HEK293 (cell line): ENCODE results near the gene STARD4.

Experiments used
- CTCF ChIA-PET: fragments of 350-600 bp; formaldehyde crosslinking; extraction: SDS; loops from one replicate; lab custom pipeline; 2021; ENCODE audit warnings: antibody characterized with exemption; lab: Yijun Ruan, JAX
- POLR2A ChIA-PET: fragments of 300-600 bp; formaldehyde crosslinking; extraction: SDS; loops from one replicate; lab custom pipeline; 2020; ENCODE audit warnings: antibody characterized with exemption, inconsistent platforms; lab: Yijun Ruan, JAX
- H3K27ac ChIP-seq: fragments of 200-500 bp; sonication (Bioruptor generic); 2 replicates; pipeline ENCODE4 v1.5.1; 2014; ENCODE audit warnings: low read depth, low read length, control low read depth, inconsistent platforms; ENCODE audit errors: extremely low read depth
- H3K36me3 ChIP-seq, 2 experiments: fragments of 200-500 bp in 1 of 2; sonication (Bioruptor generic) in 1 of 2; 1 replicate in 1 of 2; 2 replicates in 1 of 2; pipeline ENCODE4 v1.5.1; 2014 to 2017; ENCODE audit warnings: inconsistent platforms in 2 of 2, low read length in 2 of 2; ENCODE audit not compliant: control insufficient read depth in 2 of 2, insufficient read depth in 1 of 2
- H3K4me1 ChIP-seq: fragments of 200-500 bp; sonication (Bioruptor generic); 2 replicates; pipeline ENCODE4 v1.5.1; 2014; ENCODE audit warnings: mild to moderate bottlenecking, low read length, inconsistent platforms; ENCODE audit not compliant: control insufficient read depth, insufficient read depth
- H3K4me3 ChIP-seq: 2 replicates; pipeline ENCODE4 v1.5.1; 2011; ENCODE audit warnings: low read depth, mild to moderate bottlenecking, control low read depth, low read length, moderate library complexity
- H3K9me3 ChIP-seq: fragments of 200-500 bp; sonication (Bioruptor generic); 2 replicates; pipeline ENCODE4 v1.5.1; 2014; ENCODE audit warnings: low read depth, low read length, inconsistent platforms; ENCODE audit not compliant: control insufficient read depth, insufficient read depth
- GLI4 ChIP-seq: fragments of 450-650 bp; formaldehyde crosslinking; IDR thresholded peaks from 2 replicates; pipeline ENCODE4 v1.5.1; 2016; ENCODE audit warnings: missing biosample characterization, missing genetic modification characterization
- GLIS1 ChIP-seq: fragments of 450-650 bp; formaldehyde crosslinking; IDR thresholded peaks from 2 replicates; pipeline ENCODE4 v1.5.1; 2016; ENCODE audit warnings: missing biosample characterization, missing genetic modification characterization
- HOXD13 ChIP-seq: sonication (generic); formaldehyde crosslinking; IDR thresholded peaks from 2 replicates; pipeline ENCODE4 v1.8.0; 2022; ENCODE audit warnings: missing genetic modification reagents, borderline replicate concordance
- KLF16 ChIP-seq: fragments of 450-650 bp; formaldehyde crosslinking; IDR thresholded peaks from 2 replicates; pipeline ENCODE4 v1.5.1; 2017; ENCODE audit warnings: missing biosample characterization, missing genetic modification characterization
- SP7 ChIP-seq: fragments of 450-650 bp; formaldehyde crosslinking; IDR thresholded peaks from 2 replicates; pipeline ENCODE4 v1.5.1; 2016; ENCODE audit warnings: missing biosample characterization, missing genetic modification characterization
- YY1 ChIP-seq: fragments of 450-650 bp; formaldehyde crosslinking; IDR thresholded peaks from 2 replicates; pipeline ENCODE4 v1.5.1; 2018; ENCODE audit warnings: missing biosample characterization, missing genetic modification characterization
- ZBTB48 ChIP-seq: fragments of 450-650 bp; formaldehyde crosslinking; IDR thresholded peaks from 2 replicates; pipeline ENCODE4 v1.5.1; 2016; ENCODE audit warnings: missing biosample characterization, missing genetic modification characterization
- ZFHX2 ChIP-seq: fragments of 450-650 bp; formaldehyde crosslinking; conservative IDR thresholded peaks from 2 replicates; pipeline ENCODE4 v1.5.1; 2016; ENCODE audit warnings: missing biosample characterization, missing genetic modification characterization
- ZNF10 ChIP-seq: fragments of 450-650 bp; formaldehyde crosslinking; IDR thresholded peaks from 2 replicates; pipeline ENCODE4 v1.5.1; 2017; ENCODE audit warnings: missing biosample characterization, missing genetic modification characterization
- ZNF157 ChIP-seq: fragments of 450-650 bp; formaldehyde crosslinking; IDR thresholded peaks from 2 replicates; pipeline ENCODE4 v1.5.1; 2016; ENCODE audit warnings: missing biosample characterization, missing genetic modification characterization
- ZNF174 ChIP-seq: fragments of 450-650 bp; formaldehyde crosslinking; IDR thresholded peaks from 2 replicates; pipeline ENCODE4 v1.5.0; 2017; ENCODE audit warnings: missing biosample characterization, mild to moderate bottlenecking, missing genetic modification characterization
- ZNF350 ChIP-seq: fragments of 450-650 bp; formaldehyde crosslinking; IDR thresholded peaks from 2 replicates; pipeline ENCODE4 v1.5.0; 2017; ENCODE audit warnings: missing biosample characterization, mild to moderate bottlenecking, missing genetic modification characterization
- ZNF433 ChIP-seq: fragments of 450-650 bp; formaldehyde crosslinking; IDR thresholded peaks from 2 replicates; pipeline ENCODE4 v1.5.1; 2016; ENCODE audit warnings: missing biosample characterization, missing genetic modification characterization, low read depth
- ZNF501 ChIP-seq: fragments of 450-650 bp; formaldehyde crosslinking; IDR thresholded peaks from 2 replicates; pipeline ENCODE4 v1.5.1; 2016; ENCODE audit warnings: missing biosample characterization, missing genetic modification characterization
- ZNF549 ChIP-seq: fragments of 450-650 bp; IDR thresholded peaks from 2 replicates; pipeline ENCODE4 v1.5.1; 2018; ENCODE audit warnings: missing biosample characterization, missing genetic modification characterization, mild to moderate bottlenecking, inconsistent platforms, moderate library complexity
- ZNF747 ChIP-seq: fragments of 450-650 bp; formaldehyde crosslinking; IDR thresholded peaks from 2 replicates; pipeline ENCODE4 v1.5.1; 2016; ENCODE audit warnings: missing biosample characterization, missing genetic modification characterization
- ZNF776 ChIP-seq: fragments of 450-650 bp; formaldehyde crosslinking; IDR thresholded peaks from 2 replicates; pipeline ENCODE4 v1.5.0; 2017; ENCODE audit warnings: missing biosample characterization, missing genetic modification characterization, borderline replicate concordance
- ZNF777 ChIP-seq: fragments of 450-650 bp; formaldehyde crosslinking; IDR thresholded peaks from 2 replicates; pipeline ENCODE4 v1.5.1; 2017; ENCODE audit warnings: missing biosample characterization, missing genetic modification characterization, borderline replicate concordance
- ZSCAN30 ChIP-seq: fragments of 450-650 bp; IDR thresholded peaks from 2 replicates; pipeline ENCODE4 v1.5.1; 2018; ENCODE audit warnings: missing biosample characterization, mild to moderate bottlenecking, missing genetic modification characterization, moderate library complexity
- TF ChIP-seq, protein P1 (sequence below): fragments of 450-650 bp; formaldehyde crosslinking; IDR thresholded peaks from 2 replicates; pipeline ENCODE4 v1.5.1; 2016; ENCODE audit warnings: missing biosample characterization, missing genetic modification characterization
- TF ChIP-seq, protein P2 (sequence below): fragments of 450-650 bp; formaldehyde crosslinking; IDR thresholded peaks from 2 replicates; pipeline ENCODE4 v1.5.1; 2016; ENCODE audit warnings: missing biosample characterization, missing genetic modification characterization
- TF ChIP-seq, protein P3 (sequence below): fragments of 450-650 bp; formaldehyde crosslinking; IDR thresholded peaks from 2 replicates; pipeline ENCODE4 v1.5.1; 2016; ENCODE audit warnings: missing biosample characterization, missing genetic modification characterization, low read depth
- TF ChIP-seq, protein P4 (sequence below): fragments of 450-650 bp; formaldehyde crosslinking; IDR thresholded peaks from 2 replicates; pipeline ENCODE4 v1.5.1; 2016; ENCODE audit warnings: missing biosample characterization, missing genetic modification characterization
- TF ChIP-seq, protein P5 (sequence below): fragments of 450-650 bp; formaldehyde crosslinking; IDR thresholded peaks from 2 replicates; pipeline ENCODE4 v1.5.1; 2017; ENCODE audit warnings: missing biosample characterization, missing genetic modification characterization
- TF ChIP-seq, protein P6 (sequence below): fragments of 450-650 bp; formaldehyde crosslinking; IDR thresholded peaks from 2 replicates; pipeline ENCODE4 v1.5.1; 2017; ENCODE audit warnings: missing biosample characterization, missing genetic modification characterization
- TF ChIP-seq, protein P7 (sequence below): fragments of 450-650 bp; formaldehyde crosslinking; IDR thresholded peaks from 2 replicates; pipeline ENCODE4 v1.5.1; 2016; ENCODE audit warnings: missing biosample characterization, missing genetic modification characterization

STARD4 gene

DNA sequence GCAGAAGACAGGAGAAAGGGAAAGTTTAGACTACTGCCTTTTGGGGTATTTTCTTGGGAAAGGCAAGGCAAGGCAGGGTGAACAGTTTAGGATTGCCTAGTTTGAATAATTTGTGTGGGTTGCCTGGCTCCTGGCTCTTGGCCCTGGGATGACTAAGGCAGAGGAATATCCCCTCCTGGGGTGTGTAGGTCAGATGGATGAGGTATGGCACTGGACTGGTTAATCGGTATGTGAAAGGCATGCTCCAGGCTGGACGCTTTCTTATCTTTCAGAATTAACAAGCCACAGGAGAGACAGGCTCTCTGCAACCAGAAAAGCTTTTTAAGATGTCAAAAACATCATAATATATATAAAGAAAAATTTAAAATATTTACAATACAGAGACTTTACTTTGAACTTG is 58.6 kb downstream of the STARD4 start:
- CTCF ChIA-PET, result interaction anchor here (0.7 kb wide), 1 partner anchor 688 kb away, joined by 3 read pairs; no protein-coding TSS in a partner anchor
- Histone ChIP-seq H3K4me3 (peak overlapping the region; percentile 11), H3K27ac (peak overlapping the region; percentile 95)

DNA sequence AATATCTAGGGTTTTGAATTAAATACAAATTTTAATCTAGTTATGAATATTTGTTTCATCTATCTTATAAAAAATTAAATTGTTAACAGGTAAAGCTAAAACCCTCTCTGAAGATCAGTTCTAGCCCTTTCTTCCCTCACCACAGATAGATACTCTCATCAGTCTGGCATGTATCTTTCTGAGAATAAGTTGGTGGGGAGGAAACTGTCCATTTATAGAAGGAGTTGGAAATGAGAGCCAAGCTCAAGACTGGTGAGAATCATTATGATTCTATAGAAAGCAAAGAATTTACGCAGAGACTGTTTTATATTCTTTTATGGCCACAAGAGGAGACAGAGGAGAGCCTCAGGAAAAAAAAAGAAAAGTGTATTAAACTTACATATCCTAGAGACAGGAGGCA is 59.0 kb downstream of the STARD4 start:
- Histone ChIP-seq H3K9me3 (no peaks in the 10 kb centered on the region), H3K27ac (peak overlapping the region; percentile 95), H3K4me3 (peak overlapping the region; percentile 11), H3K36me3 (no peaks in the 10 kb centered on the region), H3K4me1 (peaks cover 21% of the 10 kb centered on the region)
- ChIA-PET POLR2A (interaction anchor here (1.1 kb wide), 1 partner anchor 58 kb away, joined by 3 read pairs; no protein-coding TSS in a partner anchor), CTCF (no interaction called here)
- TF ChIP-seq ZNF157 (tag by site-specific recombination), result no peak
- TF ChIP-seq ZNF350, result no peak
- no peak for TF ChIP-seq GLI4 (tag by site-specific recombination)
- TF ChIP-seq ZNF174 (tag by site-specific recombination), result no peak
- TF ChIP-seq, protein P1, sequence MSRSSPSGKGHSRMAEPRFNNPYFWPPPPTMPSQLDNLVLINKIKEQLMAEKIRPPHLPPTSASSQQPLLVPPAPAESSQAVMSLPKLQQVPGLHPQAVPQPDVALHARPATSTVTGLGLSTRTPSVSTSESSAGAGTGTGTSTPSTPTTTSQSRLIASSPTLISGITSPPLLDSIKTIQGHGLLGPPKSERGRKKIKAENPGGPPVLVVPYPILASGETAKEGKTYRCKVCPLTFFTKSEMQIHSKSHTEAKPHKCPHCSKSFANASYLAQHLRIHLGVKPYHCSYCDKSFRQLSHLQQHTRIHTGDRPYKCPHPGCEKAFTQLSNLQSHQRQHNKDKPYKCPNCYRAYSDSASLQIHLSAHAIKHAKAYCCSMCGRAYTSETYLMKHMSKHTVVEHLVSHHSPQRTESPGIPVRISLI, result no peak
- TF ChIP-seq, protein P2, sequence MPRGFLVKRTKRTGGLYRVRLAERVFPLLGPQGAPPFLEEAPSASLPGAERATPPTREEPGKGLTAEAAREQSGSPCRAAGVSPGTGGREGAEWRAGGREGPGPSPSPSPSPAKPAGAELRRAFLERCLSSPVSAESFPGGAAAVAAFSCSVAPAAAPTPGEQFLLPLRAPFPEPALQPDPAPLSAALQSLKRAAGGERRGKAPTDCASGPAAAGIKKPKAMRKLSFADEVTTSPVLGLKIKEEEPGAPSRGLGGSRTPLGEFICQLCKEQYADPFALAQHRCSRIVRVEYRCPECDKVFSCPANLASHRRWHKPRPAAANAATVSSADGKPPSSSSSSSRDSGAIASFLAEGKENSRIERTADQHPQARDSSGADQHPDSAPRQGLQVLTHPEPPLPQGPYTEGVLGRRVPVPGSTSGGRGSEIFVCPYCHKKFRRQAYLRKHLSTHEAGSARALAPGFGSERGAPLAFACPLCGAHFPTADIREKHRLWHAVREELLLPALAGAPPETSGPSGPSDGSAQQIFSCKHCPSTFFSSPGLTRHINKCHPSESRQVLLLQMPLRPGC, result no peak
- no peak for TF ChIP-seq ZNF549
- TF ChIP-seq ZNF747 (tag by site-specific recombination), result no peak
- no peak for TF ChIP-seq ZNF10 (tag by site-specific recombination)
- TF ChIP-seq ZNF433 (tag by site-specific recombination), result no peak

More for the DNA sequence above, 58.6 kb downstream of the STARD4 start:
- POLR2A ChIA-PET, result interaction anchor here (1.1 kb wide), 1 partner anchor 58 kb away, joined by 3 read pairs; no protein-coding TSS in a partner anchor
- Histone ChIP-seq H3K4me1 (peaks cover 21% of the 10 kb centered on the region), H3K9me3 (no peaks in the 10 kb centered on the region), H3K36me3 (no peaks in the 10 kb centered on the region)
- TF ChIP-seq ZFHX2 (tag by site-specific recombination), result peak; percentile 19; the same call in 1 of the 2 replicates
- TF ChIP-seq, protein P3, sequence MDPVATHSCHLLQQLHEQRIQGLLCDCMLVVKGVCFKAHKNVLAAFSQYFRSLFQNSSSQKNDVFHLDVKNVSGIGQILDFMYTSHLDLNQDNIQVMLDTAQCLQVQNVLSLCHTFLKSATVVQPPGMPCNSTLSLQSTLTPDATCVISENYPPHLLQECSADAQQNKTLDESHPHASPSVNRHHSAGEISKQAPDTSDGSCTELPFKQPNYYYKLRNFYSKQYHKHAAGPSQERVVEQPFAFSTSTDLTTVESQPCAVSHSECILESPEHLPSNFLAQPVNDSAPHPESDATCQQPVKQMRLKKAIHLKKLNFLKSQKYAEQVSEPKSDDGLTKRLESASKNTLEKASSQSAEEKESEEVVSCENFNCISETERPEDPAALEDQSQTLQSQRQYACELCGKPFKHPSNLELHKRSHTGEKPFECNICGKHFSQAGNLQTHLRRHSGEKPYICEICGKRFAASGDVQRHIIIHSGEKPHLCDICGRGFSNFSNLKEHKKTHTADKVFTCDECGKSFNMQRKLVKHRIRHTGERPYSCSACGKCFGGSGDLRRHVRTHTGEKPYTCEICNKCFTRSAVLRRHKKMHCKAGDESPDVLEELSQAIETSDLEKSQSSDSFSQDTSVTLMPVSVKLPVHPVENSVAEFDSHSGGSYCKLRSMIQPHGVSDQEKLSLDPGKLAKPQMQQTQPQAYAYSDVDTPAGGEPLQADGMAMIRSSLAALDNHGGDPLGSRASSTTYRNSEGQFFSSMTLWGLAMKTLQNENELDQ (tag by site-specific recombination), result no peak
- no peak for TF ChIP-seq HOXD13 (CRISPR knock-in tag)
- no peak for TF ChIP-seq SP7
- TF ChIP-seq YY1 (tag by site-specific recombination), result 0 out of 2 replicates have a peak, but pooled peaks have one; percentile 5
- no peak for TF ChIP-seq KLF16 (tag by site-specific recombination)
- TF ChIP-seq ZNF501, result 0 out of 2 replicates have a peak, but pooled peaks have one; percentile 7
- TF ChIP-seq ZNF777 (tag by site-specific recombination), result no peak
- TF ChIP-seq, protein P4, sequence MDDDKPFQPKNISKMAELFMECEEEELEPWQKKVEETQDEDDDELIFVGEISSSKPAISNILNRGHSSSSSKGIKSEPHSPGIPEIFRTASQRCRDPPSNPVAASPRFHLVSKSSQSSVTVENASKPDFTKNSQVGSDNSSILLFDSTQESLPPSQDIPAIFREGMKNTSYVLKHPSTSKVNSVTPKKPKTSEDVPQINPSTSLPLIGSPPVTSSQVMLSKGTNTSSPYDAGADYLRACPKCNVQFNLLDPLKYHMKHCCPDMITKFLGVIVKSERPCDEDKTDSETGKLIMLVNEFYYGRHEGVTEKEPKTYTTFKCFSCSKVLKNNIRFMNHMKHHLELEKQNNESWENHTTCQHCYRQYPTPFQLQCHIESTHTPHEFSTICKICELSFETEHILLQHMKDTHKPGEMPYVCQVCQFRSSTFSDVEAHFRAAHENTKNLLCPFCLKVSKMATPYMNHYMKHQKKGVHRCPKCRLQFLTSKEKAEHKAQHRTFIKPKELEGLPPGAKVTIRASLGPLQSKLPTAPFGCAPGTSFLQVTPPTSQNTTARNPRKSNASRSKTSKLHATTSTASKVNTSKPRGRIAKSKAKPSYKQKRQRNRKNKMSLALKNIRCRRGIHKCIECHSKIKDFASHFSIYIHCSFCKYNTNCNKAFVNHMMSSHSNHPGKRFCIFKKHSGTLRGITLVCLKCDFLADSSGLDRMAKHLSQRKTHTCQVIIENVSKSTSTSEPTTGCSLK (tag by site-specific recombination), result no peak
- TF ChIP-seq, protein P5, sequence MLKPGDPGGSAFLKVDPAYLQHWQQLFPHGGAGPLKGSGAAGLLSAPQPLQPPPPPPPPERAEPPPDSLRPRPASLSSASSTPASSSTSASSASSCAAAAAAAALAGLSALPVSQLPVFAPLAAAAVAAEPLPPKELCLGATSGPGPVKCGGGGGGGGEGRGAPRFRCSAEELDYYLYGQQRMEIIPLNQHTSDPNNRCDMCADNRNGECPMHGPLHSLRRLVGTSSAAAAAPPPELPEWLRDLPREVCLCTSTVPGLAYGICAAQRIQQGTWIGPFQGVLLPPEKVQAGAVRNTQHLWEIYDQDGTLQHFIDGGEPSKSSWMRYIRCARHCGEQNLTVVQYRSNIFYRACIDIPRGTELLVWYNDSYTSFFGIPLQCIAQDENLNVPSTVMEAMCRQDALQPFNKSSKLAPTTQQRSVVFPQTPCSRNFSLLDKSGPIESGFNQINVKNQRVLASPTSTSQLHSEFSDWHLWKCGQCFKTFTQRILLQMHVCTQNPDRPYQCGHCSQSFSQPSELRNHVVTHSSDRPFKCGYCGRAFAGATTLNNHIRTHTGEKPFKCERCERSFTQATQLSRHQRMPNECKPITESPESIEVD (tag by site-specific recombination), result no peak
- TF ChIP-seq GLIS1 (tag by site-specific recombination), result peak; percentile 73
- peak; percentile 33; the same call in 1 of the 2 replicates for TF ChIP-seq ZSCAN30 (tag by site-specific recombination)
- TF ChIP-seq, protein P6, sequence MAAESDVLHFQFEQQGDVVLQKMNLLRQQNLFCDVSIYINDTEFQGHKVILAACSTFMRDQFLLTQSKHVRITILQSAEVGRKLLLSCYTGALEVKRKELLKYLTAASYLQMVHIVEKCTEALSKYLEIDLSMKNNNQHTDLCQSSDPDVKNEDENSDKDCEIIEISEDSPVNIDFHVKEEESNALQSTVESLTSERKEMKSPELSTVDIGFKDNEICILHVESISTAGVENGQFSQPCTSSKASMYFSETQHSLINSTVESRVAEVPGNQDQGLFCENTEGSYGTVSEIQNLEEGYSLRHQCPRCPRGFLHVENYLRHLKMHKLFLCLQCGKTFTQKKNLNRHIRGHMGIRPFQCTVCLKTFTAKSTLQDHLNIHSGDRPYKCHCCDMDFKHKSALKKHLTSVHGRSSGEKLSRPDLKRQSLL (tag by site-specific recombination), result no peak
- no peak for TF ChIP-seq ZBTB48 (tag by site-specific recombination)
- TF ChIP-seq ZNF776 (tag by site-specific recombination), result no peak
- TF ChIP-seq, protein P7, sequence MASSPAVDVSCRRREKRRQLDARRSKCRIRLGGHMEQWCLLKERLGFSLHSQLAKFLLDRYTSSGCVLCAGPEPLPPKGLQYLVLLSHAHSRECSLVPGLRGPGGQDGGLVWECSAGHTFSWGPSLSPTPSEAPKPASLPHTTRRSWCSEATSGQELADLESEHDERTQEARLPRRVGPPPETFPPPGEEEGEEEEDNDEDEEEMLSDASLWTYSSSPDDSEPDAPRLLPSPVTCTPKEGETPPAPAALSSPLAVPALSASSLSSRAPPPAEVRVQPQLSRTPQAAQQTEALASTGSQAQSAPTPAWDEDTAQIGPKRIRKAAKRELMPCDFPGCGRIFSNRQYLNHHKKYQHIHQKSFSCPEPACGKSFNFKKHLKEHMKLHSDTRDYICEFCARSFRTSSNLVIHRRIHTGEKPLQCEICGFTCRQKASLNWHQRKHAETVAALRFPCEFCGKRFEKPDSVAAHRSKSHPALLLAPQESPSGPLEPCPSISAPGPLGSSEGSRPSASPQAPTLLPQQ (tag by site-specific recombination), result no peak
